ENCODE data around the gene CEP63.

DNA sequence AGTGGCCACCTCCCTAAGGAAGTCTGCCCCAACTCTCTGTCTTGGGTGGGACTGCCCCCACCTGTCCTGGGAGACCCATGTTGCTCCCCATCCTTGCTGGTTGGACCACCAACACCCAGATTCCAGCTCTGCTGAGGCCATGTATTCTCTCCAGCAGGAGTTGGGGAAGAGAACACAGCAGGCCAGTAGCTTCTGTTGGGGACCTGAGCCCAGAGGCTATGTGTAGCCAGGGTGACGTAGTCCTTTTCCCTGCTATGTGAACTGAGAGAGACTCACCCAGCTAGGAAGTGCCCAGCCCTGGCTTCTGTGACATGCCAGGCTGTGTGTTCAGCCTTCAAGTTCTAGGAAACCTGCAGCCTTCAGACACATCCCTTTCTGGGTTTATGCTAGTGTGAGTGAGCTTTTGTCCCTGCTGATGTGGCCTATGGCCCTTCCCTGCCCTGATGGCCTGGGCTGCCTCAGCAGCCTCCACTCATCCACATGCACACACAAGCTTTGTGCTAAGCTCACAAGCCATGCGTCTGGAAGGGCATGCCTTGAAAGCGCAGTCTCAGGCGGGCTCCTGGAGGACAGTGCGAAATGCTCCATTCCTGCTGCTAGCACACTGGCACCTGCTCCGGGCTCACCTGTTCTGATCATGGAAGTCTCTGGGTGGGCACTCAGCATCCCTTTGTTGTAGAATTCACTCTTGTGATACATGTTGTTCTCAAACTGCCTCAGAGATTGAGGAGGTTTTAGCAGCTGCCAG, 122.3 kb downstream of the CEP63 start:
- TF ChIP-seq POLR2A (IDR thresholded peaks at IDR 0.05; ENCODE audit: low read length): no peak
- no peak for TF ChIP-seq GATA1 (IDR thresholded peaks at IDR 0.05; ENCODE audit: low read depth, low read length)

Measured in erythroblast (primary cell).